ENCODE data around the gene MLF2. TPM values are rescaled to one million over a fixed set of nuclear protein-coding genes. Genes with fewer than 3 reads are reported as not detected.
A peak's percentile ranks its signal among the peaks of the same experiment; 100 is the strongest.
"Not testable (repeated sequence)": the region's sequence is repeated elsewhere in the genome, so short reads cannot be mapped to it uniquely, and the experiment has no call there.

MLF2 gene
- total and polyA plus RNA-seq, 9 of the 15 experiments (the other 6 are each of a cell fraction or from before 2014, with no cell fraction given): 11.4 to 190 (median 139) TPM

DNA sequence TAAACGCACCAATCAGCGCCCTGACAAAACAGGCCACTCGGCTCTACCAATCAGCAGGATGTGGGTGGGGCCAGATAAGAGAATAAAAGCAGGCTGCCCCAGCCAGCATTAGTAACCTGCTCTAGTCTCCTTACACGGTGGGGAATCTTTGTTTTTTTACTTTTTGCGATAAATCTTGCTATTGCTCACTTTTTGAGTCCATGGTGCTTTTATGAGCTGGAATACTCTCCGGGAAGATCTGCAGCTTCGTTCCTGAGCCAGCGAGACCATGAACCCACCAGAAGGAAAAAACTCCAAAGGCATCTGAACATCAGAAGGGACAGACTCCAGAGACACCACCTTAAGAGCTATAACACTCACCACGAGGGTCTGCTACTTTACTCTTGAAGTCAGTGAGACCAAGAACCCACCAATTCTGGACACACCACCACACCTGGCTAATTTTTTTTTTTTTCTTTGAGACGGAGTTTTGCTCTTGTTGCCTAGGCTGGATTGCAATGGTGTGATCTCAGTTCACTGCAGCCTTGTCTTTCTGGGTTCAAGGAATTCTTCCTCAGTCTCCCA is 36.0 kb downstream of the MLF2 start (continued):
- no peak for TF ChIP-seq THRB (CRISPR knock-in tag; conservative IDR thresholded peaks at IDR 0.05)

DNA sequence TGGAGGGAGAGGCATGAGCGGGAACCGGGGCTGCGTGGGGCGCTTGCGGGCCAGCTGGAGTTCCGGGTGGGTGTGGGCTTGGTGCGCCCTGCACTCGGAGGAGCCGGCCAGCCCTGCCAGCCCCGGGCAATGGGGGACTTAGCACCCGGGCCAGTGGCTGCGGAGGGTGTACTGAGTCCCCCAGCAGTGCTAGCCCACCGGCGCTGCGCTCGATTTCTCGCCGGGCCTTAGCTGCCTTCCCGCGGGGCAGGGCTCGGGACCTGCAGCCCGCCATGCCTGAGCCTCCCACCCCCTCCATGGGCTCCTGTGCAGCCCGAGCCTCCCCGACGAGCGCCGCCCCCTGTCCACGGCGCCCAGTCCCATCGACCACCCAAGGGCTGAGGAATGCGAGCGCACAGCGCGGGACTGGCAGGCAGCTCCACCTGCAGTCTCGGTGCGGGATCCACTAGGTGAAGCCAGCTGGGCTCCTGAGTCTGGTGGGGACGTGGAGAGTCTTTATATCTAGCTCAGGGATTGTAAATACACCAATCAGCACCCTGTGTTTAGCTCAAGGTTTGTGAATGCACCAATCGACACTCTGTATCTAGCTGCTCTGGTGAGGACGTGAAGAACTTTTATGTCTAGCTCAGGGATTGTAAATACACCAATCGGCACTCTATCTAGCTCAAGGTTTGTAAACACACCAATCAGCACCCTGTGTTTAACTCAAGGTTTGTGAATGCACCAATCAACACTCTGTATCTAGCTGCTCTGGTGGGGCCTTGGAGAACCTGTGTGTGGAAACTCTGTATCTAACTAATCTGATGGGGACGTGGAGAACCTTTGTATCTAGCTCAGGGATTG is 36.7 kb downstream of the MLF2 start:
- WGBS (ENCODE audit: insufficient coverage, low coverage, missing lambda C conversion rate): 89% methylated on average over 2 of the region's 41 CpGs
- H2AFZ ChIP-seq (ENCODE audit: low read depth, low read length); POLR2A ChIA-PET; H3K4me2 ChIP-seq (ENCODE audit: insufficient read depth, low read length); H3K27me3 ChIP-seq (ENCODE audit: control insufficient read depth in 2 of 2, insufficient read depth in 2 of 2, low read length in 2 of 2); DNase-seq (ENCODE audit: extremely low read depth in 1 of 4, low spot score in 3 of 4); FAIRE-seq; H3K9ac ChIP-seq (ENCODE audit: insufficient read depth in 1 of 2, low read depth in 2 of 2, low read length in 2 of 2); H3K27ac ChIP-seq (ENCODE audit: extremely low read depth, low read depth, low read length); H3K36me3 ChIP-seq (ENCODE audit: control insufficient read depth, insufficient read depth, low read length); ATAC-seq; H4K20me1 ChIP-seq (replicated peaks; ENCODE audit: control insufficient read depth, insufficient read depth, low read length); H3K9me3 ChIP-seq (replicated peaks; ENCODE audit: control insufficient read depth, insufficient read depth, low read depth, low read length); intact Hi-C loops (cut with micrococcal nuclease); BruUV-seq (replicated peaks); H3K79me2 ChIP-seq (ENCODE audit: control insufficient read depth, insufficient read depth, low read length); CTCF ChIA-PET (ENCODE audit: low intra/inter-chr PET ratio); H3K9me1 ChIP-seq (ENCODE audit: control insufficient read depth, insufficient read depth, low read length); H3K4me1 ChIP-seq (replicated peaks in 1 of 2; ENCODE audit: control insufficient read depth in 2 of 2, insufficient read depth in 2 of 2, low read length in 2 of 2); in situ Hi-C loops (cut with MboI); H3K4me3 ChIP-seq: not testable (repeated sequence)
- TF ChIP-seq NFYB (IDR thresholded peaks at IDR 0.05; ENCODE audit: extremely low read depth, insufficient read length): peak; percentile 30

All from K562 (cell line).